Glomerular visceral epithelial cell (primary cell): ENCODE results near the gene CISTR.
"Not testable (repeated sequence)": the region's sequence is repeated elsewhere in the genome, so short reads cannot be mapped to it uniquely, and the experiment has no call there.

ENCODE experiments used
- DNase-seq: peaks from one replicate; pipeline ENCODE4 v3.0.0-alpha.2; 2016; ENCODE audit errors: extremely low spot score

CISTR gene

DNA sequence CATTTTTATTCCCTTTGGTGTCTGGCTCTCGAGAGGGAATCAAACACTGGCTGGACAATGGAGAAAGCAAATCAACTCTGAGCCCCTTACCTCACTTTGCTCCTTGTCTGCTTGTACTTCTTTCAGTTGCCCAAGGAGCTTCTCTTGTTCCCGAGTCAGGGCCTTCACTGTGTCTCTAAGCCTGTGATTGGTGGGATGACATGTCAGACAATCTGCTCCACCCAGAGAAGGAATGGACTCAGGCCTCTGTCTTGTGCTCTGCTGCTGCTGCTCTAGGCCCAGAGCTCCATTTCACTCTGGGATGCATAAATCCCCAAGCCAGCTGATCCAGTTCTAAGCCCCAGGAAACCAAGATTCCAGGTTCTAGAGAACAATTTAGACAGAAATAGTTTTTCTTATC lies 32.1 kb downstream of the CISTR start:
- DNase-seq, result no peak

DNA sequence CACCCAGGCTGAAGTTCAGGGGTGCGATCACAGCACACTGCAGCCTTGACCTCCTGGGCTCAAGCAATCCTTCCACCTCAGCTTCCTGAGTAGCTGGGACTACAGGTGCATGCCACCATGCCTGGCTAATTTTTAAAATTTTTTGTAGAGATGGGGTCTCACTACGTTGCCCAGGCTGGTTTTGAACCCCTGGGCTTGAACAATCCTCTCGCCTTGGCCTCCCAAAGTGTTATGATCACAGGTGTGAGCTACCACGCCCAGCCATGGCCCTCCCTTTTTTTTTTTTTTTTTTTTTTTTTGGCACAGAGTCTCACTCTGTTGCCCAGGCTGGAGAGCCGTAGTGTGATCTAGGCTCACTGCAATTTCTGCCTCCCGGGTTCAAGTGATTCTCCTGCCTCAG lies 33.2 kb downstream of the CISTR start:
- not testable (repeated sequence) for DNase-seq

DNA sequence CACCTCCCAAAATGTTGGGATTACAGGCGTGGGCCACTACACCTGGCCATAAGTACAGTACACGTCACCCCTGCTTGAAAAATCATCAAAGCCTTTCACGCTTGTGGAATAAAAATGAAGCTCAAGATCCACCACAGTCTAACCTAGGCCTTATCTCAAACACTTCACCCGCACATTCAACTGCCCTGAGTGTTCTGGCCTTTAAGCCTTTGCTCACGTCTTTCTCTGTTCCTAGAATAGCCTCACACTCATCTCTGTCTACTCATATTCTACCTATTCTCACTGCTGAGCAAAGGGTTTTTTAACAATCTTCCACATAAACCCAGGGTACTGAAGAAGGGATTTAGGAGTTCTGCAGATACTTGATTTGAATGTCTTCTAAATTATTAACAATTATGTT lies 34.5 kb downstream of the CISTR start:
- DNase-seq, result no peak

DNA sequence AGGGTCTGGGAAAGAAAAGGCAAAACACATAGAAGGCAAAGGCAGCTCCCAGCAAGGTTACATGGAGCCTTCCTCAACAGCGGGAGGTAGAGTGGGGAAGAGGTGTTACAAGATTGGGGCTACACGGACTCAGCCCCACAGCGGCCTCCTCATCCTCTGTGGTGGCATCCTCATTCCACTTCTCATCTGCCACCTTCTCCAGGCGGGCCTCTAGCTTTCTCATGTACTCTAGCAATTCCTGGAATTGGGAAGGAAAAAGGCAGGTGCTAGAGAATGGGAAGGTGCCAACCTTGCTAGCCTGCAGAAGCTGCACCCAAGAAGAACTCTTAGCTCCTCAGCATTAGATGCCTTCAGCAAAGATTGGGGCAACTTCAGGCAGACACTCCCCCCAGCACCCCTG lies 37.8 kb downstream of the CISTR start:
- DNase-seq, result no peak

DNA sequence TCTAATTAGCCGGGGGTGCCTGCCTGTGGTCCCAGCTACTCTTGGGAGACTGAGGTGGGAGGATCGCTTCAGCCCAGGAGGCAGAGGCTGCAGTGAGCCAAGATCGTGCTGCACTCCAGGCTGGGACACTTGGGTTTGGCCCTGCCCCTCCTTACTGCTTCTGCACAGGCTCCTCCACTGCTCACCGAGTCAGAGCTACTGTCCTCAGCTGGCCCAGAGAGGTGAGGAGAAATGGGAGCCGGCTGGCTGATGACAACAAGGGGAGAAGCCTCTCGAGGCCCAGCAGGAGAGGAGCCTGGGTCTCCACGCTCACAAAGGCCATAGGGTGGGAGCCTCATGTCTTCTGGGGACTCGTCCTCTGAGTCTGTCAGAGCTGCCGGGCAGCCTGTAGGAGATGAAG lies 38.3 kb downstream of the CISTR start:
- no peak for DNase-seq

DNA sequence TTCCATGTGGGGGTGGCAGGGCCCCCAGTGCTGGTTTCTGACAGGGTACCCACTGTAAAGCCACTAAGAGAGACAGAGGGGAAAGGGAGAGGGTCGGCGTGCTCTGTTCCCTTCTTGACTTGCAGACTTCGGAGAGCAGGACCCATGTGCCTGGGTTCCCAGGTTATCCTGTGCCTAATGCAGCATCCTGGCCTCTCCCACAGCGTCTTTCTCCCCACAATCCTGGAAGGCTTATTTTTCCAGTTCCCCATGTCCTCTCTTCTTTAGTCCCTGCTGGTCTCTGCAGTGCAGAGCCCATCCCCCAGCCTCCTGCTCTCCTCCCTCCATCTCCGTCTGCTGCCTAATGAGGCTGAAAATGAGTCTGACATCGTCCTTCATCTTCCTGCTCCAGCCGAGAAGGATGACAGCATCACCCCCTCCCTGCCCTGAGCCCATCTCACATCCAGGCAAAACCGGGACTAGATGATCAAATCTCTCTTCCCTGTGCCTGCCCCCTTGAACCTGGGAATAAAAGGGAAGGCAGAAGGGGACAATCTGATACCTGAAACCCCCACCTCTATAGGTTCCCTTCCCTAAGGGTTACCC lies 39.6 kb downstream of the CISTR start:
- peak; percentile 56 for DNase-seq

DNA sequence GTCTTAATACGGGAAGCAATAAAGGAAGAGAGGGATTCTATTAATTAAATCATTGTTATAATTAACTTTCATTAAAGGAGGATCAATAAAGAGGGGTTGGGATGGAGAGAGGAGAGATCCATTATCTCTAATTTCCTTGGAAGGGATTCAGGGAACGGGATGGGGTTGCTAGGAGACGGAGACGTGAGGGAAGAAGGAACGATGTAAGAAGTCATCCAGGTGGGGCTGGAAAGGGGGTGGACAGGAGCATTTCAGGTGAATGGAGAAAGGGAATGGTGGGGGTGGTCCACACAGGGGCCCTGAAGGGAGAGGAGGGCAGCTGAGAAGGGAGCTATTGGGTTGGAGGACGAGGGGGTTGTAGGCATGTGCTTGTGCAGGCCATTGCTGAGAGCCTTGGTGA lies 41.7 kb downstream of the CISTR start:
- no peak for DNase-seq

DNA sequence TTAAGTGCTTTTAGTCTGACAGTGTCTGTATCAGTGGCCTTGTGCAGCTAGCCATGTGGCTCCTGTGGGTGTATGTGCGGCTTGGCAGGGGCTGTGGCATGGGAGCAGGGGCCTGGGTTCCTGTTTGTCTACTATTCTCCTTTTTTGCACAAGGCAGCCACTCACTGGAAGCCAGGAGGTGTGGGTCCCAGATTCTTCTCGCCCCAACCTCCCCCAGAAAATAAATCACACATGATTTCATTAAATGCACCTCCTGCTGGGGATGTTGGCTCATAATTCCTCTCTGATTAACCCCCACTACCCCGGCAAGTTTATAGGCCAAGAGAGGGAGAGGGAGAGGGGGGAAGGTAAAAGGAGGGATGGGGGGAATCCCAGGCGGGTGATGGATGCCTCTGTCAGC lies 42.1 kb downstream of the CISTR start:
- no peak for DNase-seq

DNA sequence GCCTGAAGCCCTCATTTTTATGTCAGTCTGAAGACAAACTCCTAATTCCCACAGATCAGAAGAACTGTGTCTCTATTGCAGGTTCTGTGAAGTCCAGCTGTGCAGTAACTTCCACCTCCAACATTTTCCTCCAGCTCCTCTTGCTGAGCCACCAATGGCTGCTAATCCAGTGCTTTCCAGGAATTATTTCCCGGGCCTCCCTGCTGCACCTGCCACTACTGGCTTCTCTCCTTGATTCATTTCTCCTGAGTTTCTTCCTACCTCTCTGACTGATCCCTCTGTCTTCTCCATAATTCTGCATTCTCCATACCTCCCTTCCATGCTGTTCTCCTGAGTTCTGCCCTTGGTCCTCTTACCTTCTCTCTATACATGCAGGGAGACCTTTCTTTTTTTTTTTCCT lies 45.7 kb downstream of the CISTR start:
- DNase-seq, result no peak

DNA sequence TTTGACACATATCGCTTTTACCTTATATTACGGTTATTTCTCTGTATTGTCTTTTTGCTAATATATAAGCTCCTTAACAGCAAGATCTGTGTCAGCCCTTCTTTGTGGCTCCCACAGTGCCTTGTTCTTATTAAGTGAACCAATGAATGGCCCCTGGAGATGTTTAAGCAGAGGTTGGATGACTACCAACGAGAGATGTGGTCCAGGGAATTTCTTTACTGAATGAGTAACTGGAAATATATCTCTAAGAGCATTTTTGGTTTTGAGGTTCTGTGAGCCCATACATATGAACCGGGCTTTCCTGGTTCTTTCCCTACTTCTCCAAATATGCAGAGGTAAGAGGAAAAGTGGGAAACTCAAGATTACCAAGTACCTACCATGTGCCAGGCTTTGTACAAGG lies 48.0 kb downstream of the CISTR start:
- DNase-seq, result peak; percentile 51

DNA sequence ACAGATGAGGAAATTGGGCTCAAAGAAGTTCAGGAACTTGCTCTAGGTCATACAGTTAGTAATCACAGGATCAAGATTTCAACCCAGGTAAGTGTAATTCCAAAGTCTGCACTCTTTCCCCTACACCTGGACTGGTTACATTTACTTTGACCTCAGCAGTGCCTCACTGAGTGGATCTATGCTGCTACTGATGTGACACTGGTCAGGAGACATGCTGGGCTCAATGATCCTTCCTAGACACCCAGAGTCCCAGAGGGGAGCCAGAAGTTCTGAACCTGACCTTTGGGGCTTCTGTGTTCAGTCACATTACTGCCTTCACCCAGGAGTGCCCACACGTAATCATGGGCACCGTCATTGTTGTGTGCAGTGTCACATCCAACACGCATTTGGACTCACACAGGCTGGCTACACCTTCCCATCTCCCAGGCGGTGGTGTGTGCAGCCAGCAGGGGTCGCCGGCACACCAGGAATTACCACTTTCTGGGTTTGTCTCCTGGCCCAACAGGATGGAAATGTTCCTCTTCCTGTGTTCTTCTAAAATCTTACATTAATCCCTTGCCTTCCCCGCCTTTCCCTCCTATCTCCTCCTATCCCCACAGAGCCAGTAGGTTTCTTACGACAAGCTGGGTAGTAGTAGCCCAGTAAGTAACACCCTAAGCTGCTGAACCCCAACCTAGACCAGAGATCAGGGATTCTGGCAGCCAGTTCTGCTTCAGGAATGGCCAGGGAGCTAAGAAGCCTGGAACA lies 50.1 kb downstream of the CISTR start:
- DNase-seq, result peak; percentile 76

DNA sequence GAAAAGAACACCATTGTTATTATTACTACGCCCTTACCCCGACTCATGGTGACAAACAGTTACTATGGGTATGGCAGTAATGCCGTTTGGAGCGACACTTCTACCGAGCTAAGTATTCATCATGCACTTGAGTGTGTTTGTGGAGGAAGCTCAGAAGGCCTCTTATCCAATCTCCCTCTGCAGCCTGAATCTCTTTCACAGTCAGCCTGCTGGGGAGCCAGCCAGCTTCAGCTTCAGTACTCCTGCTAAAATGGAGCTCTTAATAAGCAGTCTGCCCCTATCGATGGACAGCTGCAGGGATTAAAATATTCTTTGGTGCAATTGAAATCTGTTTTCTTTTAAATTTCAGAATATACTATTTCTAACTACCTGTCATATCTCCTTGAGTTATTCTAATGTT lies 51.2 kb downstream of the CISTR start:
- DNase-seq, result no peak

DNA sequence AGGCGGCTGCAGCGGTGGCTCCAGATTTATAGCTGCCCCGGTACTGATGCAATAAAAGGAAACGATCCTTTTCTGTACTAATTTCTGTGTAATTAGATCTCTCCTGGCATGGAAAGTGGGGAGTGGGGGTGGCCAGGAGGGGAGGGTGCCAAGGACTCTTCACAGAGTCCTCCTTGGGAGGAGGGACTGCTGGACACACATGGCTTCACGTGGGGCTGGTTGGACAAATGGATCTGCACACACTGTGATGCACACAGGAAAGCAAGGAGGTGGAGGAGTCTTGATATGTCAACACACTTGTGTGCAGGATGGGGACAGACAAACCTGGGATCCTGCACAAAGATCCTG lies 52.1 kb downstream of the CISTR start:
- DNase-seq, result no peak

DNA sequence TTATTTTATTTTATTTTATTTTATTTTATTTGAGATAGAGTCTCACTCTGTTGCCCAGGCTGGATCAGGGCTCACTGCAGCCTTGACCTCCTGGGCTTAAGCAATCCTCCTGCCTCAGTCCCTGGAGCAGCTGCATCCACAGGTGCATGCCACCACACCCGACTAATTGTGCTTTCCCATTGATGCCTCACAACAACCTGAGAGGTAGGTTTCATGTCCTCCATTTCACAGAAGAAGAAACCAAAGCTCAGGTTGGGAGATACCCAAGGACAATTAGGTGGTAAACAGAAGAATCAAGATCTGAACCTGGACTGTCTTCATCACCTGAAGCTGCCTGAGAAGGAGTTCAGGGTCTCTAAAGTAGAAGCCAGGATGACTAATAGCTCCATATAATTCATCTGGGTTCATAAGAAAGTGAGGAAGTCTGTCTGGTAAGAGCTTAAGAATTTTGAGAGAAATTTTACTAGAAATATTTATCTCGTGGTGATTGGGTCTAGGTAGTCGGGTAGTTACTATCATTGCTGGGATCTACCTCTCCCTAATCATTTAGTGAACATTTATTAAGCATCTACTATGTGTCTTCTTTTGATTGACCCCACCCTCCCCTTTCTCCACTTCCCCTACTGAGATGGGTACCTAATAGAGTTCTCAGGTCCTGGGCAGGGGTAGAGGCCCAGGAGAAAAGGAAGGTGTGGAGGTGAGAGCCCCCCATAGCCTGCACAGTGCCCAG lies 52.7 kb downstream of the CISTR start:
- no peak for DNase-seq

DNA sequence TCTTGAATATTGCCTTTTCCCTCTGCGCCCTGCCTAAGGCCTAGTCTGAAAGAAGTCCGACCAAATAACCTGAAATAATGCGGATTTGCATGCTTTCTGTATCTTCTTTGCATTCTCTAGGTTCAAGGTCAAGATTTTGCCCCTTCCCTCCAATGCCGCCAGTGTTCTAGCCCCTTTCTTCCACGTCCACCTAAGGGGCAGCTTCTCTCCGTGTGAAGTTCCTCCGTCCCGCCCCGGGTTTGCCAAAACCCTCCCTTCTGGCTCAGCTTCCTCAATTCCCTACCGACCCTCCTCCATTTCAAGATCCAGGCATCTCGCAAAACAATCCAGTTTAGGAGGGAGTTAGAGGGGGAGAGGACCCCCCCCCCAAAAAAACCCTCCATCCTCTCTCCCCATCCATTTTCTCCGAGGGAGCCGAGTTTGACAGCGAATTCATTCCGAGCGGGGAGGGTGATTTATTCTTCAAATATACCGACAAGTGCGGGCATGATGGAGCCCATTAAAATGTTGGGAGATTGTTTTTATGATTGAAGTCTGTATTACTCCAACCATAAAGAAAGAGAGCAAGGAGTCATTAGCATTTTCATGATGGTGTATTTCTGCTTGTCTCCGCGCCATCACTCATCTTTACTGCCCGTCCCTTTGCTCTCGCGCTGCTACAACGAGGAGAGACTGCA lies 55.0 kb downstream of the CISTR start:
- DNase-seq, result no peak
